IPS-NIHi7 (cell line): ENCODE data around the gene ZNF677.
A peak's percentile ranks its signal among the peaks of the same experiment; 100 is the strongest.
"Not testable (repeated sequence)": the region's sequence is repeated elsewhere in the genome, so short reads cannot be mapped to it uniquely, and the experiment has no call there.

ENCODE experiments used
- DNase-seq: peaks from one replicate; pipeline ENCODE4 v3.0.0; 2012; ENCODE audit warnings: mixed read lengths; ENCODE audit errors: extremely low spot score

ZNF677 gene

DNA sequence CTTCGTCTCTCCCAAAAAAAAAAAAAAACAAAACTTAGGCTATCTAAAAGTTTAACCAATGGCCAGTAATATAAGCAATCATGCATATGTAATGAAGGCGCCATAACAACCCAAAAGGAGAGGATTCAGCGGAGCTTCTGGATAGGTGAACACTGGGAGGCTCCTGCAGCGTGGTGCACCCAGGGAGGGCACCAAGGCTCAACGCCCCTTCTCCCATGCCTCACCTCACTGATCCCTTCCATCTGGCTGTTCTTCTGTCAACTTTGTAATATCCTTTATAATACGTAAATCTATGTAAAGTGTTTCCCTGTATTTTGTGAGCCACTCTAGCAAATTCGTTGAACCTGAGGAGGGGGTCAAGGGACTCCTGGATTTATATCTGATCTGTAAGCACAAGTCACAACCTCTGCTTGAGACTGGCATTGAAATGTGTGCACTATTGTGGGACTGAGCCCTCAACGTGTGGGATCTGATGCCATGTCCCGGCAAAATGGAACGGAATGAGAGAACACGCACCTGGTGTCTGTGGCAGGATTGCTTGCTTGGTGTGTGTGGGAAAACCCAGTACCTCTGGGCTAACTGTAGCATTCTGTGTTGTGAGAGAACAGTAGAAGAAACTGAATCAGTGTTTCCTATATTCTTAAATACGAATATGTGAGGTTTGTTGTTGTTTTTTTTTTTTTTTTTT lies 61.0 kb downstream of the ZNF677 start:
- no peak for DNase-seq

- peak; percentile 86 for DNase-seq
Measured at GRCh38 chr19:53192771-53193534, 61.7 kb downstream of the ZNF677 start, which contains the start of gene ZNF665. ZNF665 (minus strand) TSS chr19:53193358; CDS start chr19:53182898, 10,460 bp downstream.

DNA sequence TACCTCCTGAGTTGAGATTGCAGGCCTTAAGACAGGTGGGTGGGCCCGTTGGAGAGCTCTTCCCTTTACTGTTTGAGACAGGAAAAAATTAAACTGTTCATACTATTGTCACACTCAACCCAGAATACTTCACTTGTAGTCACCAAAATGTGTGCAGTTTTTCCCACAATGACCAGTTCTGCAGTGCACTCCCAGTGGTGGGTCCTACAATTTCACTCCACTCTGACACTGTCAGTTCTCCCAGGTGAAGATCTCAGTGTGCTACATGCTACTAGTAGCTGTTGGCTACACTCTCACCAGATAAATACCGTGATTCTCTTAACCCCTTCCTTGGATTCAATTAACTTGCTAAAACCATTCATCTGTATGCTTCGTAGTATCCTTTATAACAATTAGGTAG lies 64.4 kb downstream of the ZNF677 start:
- DNase-seq: no peak

GRCh38 chr19:53189691-53190198 lies 64.9 kb downstream of the ZNF677 start:
- not testable (repeated sequence) for DNase-seq
